AG04450 (cell line): Measurements from ENCODE around the gene ZNF93. TPM values are rescaled to one million over a fixed set of nuclear protein-coding genes. Genes with fewer than 3 reads are reported as not detected.
"Not testable (repeated sequence)": the region's sequence is repeated elsewhere in the genome, so short reads cannot be mapped to it uniquely, and the experiment has no call there.

Source experiments
- CTCF ChIA-PET: fragments of 300-600, 350-600 bp; formaldehyde crosslinking; extraction: SDS; loops from one replicate; lab custom pipeline; 2022; ENCODE audit warnings: antibody characterized with exemption, inconsistent platforms; lab: Charles Lee
- POLR2A ChIA-PET: fragments of 350-600 bp; formaldehyde crosslinking; extraction: SDS; loops from one replicate; lab custom pipeline; 2021; ENCODE audit warnings: antibody characterized with exemption, inconsistent platforms; lab: Yijun Ruan, JAX
- DNase-seq: peaks from one replicate; pipeline ENCODE4 v3.0.0-alpha.2; 2011; ENCODE audit warnings: low read depth, low spot score
- H3K27ac ChIP-seq: one replicate; pipeline ENCODE4 v1.5.1; 2012; ENCODE audit warnings: low read depth, low read length, control low read depth
- H3K27me3 ChIP-seq: one replicate; pipeline ENCODE4 v1.6.0; 2012; ENCODE audit warnings: low read length; ENCODE audit not compliant: control insufficient read depth, insufficient read depth
- H3K4me3 ChIP-seq: 2 replicates; pipeline ENCODE4 v1.5.1; 2011; ENCODE audit warnings: mild to moderate bottlenecking, low read depth, low read length, control low read depth
- H3K9me3 ChIP-seq: 2 replicates; pipeline ENCODE4 v1.5.1; 2012; ENCODE audit warnings: low read length; ENCODE audit not compliant: control insufficient read depth, insufficient read depth
- CTCF ChIP-seq: IDR thresholded peaks from 2 replicates; pipeline ENCODE4 v1.5.1; 2011; ENCODE audit warnings: low read depth, low read length, control low read depth, inconsistent platforms
- polyA plus RNA-seq: library from polyadenylated mRNA; depleted of rRNA; stranded (reverse); fragments of >200 nt; gene quantifications from 2 replicates; pipeline ENCODE4 v1.2.3, GENCODE V29; 2011

Gene ZNF93
- polyA plus RNA-seq, 1 experiment = 4.6 TPM

- no peak for DNase-seq
- ChIA-PET POLR2A (interaction anchor here (1.5 to 2.1 kb wide), 4 partner anchors 34 to 172 kb away, joined by 5 to 20 read pairs (median 12); partner anchors contain the start of genes ZNF14, ZNF506, ZNF682 and ZNF93), CTCF (interaction anchor here (1.2 kb wide), 1 partner anchor 13 kb away, joined by 3 read pairs; no protein-coding TSS in a partner anchor)
- no peak for TF ChIP-seq CTCF
- H3K27me3 ChIP-seq = no peaks in the 10 kb centered on the region
- H3K4me3 ChIP-seq = peak overlapping the region; percentile 83
- peak overlapping the region; percentile 92 for H3K27ac ChIP-seq
- peaks cover 30% of the 10 kb centered on the region for H3K9me3 ChIP-seq
Measured at GRCh38 chr19:19866611-19867248, 34.0 kb upstream of the ZNF93 start.

- DNase-seq, POLR2A ChIA-PET, H3K4me3 ChIP-seq, H3K27me3 ChIP-seq, CTCF ChIA-PET, H3K27ac ChIP-seq: not testable (repeated sequence)
- peaks cover 27% of the 10 kb centered on the region for H3K9me3 ChIP-seq
Measured at GRCh38 chr19:19870086-19870485, 30.7 kb upstream of the ZNF93 start.

- no peak overlapping the region for H3K4me3 ChIP-seq
- DNase-seq = no peak
- ChIA-PET POLR2A (no interaction called here), CTCF (no interaction called here)
- H3K27ac ChIP-seq = no peak overlapping the region
- no peak for TF ChIP-seq CTCF
- H3K27me3 ChIP-seq = no peaks in the 10 kb centered on the region
- H3K9me3 ChIP-seq = peaks cover 34% of the 10 kb centered on the region
Measured at GRCh38 chr19:19871932-19872331, 28.8 kb upstream of the ZNF93 start.

- no peaks in the 10 kb centered on the region for H3K27me3 ChIP-seq
- POLR2A ChIA-PET = no interaction called here
- H3K4me3 ChIP-seq = no peak overlapping the region
- DNase-seq = no peak
- H3K27ac ChIP-seq = no peak overlapping the region
- TF ChIP-seq CTCF = no peak
- CTCF ChIA-PET = no interaction called here
- peaks cover 31% of the 10 kb centered on the region for H3K9me3 ChIP-seq
Measured at GRCh38 chr19:19873381-19873780, 27.4 kb upstream of the ZNF93 start.

GRCh38 chr19:19877724-19878123 lies 23.0 kb upstream of the ZNF93 start:
- no peak for TF ChIP-seq CTCF
- CTCF ChIA-PET = no interaction called here
- POLR2A ChIA-PET = no interaction called here
- Histone ChIP-seq H3K9me3 (peaks cover 41% of the 10 kb centered on the region), H3K4me3 (no peak overlapping the region), H3K27me3 (no peaks in the 10 kb centered on the region), H3K27ac (no peak overlapping the region)
- no peak for DNase-seq
